HG03045 (cell line): ENCODE measurements around the gene ARHGAP45.
"Not testable (repeated sequence)": the region's sequence is repeated elsewhere in the genome, so short reads cannot be mapped to it uniquely, and the experiment has no call there.

Source experiments
- ATAC-seq: cut with Tn5 transposase; IDR thresholded peaks from one replicate; pipeline ENCODE4 v1.9.1; 2021; ENCODE audit warnings: mild to moderate bottlenecking, moderate library complexity; ENCODE audit not compliant: unreplicated experiment

The ARHGAP45 gene

DNA sequence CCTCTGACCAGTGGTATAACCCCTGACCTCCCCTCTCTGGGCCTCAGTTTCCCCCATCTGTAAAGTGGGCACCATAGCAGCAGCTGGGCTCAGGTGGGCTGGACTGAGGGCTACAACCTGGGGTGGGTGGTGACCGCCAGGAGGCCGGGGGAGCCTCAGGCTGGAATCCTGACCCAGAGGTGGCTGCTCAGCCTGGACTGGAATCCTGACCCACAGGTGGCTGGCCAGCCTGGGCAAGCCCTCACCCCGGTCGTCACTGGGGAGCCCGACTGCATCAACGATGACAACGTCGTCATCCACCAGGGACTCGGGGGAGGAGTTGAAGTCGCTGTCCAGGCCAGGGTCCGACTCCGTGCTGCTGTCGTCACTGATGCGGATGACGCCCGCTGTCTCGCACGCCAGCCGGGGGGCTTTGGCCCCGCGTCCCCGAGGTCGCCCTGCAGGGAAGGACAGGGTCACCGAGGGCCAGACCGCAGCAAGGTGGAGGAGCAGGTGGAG lies 47.1 kb downstream of the ARHGAP45 start:
- no peak for ATAC-seq

DNA sequence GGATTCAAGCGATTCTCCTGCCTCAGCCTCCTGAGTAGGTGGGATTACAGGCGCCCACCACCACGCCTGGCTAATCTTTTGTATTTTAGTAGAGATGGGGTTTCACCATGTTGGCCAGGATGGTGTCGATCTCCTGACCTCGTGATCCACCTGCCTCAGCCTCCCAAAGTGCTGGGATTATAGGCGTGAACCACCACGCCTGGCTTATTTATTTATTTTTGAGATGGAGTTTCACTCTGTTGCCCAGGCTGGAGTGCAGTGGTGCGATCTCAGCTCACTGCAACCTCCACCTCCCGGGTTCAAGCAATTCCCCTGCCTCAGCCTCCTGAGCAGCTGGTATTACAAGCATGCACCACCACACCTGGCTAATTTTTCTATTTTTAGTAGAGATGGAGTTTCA lies 47.8 kb downstream of the ARHGAP45 start:
- ATAC-seq = not testable (repeated sequence)

DNA sequence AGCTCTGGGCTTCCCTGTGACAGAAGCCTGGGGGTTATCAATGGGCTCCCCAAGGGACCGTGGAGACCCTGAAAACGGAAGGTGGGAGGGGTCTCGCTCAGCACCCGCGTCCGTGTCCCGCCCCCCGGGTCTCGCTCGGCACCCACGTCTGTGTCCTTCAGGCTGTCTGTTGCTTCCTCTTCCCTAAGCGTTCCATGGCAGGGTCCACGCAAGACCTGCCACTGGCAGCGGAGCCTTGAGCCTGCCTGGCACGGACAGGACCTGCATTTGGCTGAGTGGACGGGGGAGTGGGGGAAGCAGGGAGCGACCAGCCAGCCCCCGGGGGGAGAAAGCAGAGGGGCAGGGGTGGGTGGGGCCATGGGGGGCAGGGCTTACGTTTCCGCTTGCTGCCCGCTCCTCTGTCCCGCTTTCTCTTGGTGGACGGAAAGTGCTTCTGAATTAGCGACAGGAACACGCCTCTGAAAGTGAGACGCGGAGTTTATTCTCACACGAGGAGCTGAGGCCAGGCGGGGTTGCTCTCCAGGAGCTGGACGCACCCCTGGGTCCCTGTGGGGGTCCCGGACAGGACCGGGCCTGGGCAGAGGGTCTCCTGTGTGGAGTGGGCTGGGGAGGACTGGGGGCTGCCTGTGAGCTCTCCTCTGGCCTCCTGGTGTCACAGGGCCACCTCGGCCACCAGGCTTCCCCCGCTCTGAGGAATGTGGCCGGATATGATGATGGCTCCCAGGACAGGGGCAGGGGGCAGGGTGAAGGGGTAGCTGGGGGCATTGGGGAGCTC lies 48.9 kb downstream of the ARHGAP45 start:
- ATAC-seq = no peak

DNA sequence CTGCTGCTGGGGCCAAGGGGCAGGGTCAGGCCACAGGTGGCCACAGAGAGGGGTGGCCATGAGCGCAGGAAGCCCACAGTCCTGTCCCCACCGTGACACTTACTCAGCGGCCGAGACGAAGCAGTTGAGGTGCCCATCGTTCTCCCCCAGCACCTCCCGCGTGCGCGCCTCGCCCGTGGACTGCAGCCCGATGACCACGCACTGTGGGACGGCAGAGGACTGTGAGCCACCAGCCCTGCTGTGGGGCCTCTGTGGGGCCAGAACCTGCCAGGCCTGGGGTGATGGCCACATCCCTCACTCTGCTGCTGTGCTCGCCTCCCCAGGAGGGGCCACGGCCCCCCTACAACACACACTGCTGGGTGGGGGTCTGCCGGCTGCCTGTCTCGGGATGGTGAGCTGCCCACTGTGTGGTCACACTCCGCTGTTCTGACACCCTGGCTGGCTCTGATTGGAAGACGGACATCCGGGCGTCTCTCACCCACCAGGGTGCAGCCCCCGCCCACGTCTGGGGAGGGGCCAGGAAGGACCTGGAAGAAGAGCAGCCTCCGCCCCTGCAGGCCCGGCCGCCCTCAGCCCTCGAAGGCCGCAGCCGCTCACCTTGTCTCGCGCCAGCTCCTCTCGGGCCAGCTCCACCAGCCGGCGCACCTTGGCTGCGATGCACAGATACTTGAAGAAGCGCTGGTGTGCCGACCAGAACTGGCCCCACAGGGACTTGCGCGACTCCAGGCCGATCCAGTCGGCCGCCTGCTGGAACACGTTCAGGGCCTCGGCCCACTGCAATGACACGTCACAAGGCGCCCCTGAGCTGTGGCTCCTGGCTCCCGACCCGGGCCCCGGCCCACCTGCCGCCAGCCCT lies 50.0 kb downstream of the ARHGAP45 start:
- ATAC-seq = no peak

DNA sequence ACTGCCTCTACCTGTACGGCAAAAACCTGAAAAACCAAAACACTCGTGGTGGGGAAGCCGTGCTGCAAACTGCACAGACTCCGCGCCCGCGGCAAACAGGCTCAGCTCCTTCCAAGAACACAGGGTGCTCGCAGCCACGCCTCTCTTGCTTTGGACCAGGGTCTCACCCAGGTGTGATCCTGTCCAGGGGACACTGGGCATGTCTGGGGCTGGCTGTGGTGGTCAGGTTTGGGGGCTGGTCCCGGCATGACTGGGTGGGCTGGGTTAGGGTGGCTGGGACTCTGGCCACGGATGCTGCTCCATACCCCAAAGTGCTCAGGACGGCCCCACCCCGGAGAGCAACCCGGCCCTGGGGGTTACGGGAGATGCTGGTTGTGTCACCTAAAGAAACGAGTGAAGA lies 50.7 kb downstream of the ARHGAP45 start:
- ATAC-seq = no peak

DNA sequence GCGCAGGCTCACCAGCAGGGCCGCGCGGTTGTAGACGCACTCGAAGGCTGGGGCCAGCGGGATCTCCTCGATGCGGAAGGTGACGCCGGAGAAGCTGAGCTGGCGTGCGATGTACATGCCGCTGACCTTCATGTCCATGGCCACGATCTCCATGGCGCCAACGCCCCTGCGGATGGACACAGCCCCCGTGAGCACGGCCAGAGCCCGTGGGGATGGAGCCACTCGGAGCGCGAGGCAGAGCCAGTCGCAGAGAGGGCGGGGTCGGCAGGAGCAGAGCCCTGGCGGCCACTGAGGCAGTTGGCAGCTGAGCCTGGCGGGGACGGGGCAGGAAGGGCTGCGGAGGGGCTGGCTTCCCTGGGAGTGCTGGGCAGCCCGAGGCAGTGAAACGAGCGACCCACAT lies 52.0 kb downstream of the ARHGAP45 start:
- no peak for ATAC-seq

DNA sequence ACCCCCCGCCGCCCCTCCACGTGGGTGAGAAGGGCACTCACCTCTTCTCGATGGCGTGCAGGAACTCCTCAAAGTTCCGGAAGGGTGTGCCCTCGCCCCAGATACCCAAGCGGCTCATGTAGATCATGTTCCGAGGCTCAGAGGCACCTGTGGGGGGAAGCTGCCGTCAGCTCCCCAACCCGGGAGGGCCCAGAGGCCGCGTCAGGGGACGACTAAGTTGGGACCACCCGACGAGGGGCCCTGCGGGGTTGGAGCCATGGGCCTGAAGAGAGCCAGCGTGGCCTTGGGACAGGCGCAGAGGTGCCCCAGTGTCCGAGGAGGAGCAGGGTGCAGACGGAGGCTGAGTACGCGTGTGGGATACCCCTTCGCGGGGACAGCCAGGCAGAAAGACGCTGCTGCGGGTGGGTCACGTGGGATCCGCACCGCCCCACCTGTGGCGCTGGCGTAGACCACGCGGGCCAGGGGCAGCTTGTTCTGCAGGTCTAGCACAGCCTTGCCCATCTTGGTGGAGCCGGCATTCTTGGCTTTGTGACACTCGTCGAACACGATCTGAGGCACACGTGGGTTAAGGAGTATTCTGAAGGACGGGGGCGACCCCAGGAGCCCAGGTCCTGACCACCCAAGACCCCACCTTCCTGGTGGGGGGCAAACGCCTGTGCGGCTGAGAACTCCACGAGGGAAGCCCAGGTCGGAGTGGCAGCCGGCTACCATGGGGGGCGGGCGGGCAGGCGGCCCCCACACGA lies 52.7 kb downstream of the ARHGAP45 start:
- ATAC-seq = no peak

DNA sequence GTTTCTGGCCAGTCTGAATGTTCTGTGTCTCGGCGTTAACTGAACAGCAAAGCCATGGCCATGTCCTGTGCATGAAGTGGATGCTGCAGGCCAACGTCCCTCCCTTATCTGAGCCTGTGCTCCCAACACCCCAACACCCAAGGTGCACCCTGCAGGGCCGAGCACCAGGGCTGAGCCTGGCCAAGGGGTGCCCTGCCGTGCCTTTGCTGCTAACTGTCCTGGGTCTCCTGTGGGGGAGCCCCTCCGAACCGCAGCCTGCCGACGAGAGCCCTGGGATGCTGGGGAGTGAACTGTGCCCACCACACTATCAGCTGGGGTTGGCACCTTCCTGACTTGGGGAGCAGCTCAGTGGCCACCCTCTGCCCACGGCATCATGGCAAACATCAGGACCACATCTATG lies 54.4 kb downstream of the ARHGAP45 start:
- no peak for ATAC-seq

DNA sequence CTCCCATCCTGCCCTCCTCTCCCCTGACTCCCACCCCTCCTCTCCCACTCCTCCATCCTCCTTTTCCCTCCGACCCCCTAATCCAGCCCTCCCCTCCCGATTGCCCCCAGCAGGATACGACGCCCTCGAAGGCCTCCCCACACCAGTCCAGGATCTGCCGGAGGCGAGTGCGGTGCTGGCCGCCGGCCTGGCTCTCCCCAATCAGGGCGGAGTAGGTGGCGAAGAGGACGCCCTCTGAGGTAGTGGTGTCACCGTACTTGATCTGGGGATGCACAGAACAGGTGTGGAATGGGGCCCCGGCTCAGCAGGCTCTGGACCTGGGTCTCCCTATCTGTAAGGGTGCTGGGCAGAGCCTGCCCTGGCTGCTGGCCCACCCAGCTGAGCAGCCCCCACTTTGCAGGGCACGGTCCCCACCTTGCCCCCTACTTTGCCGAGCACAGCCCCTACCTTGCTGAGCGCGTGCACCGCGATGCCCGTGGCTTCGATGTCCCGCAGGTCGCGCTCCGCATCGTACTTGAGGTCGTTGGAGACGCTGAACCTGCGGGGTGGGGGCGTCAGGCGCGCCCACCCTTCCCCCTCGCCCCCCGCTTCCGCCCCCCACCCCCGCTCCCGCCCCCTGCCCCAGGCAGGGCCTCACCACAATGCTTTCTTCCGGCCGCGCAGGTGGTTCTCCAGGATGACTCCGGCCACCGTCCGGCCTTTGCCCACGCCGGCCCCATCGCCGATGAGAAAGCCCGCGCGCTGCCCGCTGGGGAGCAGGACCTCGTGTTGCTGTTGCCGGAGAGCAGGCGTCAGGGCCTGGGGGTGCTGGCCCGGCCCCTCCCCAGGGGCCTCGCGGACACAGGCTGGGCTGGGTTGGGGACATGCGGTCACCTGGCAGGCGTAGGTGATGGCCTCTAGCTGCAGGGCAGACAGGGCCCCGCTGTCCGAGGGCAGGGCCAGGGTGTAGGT lies 55.3 kb downstream of the ARHGAP45 start:
- ATAC-seq = no peak

DNA sequence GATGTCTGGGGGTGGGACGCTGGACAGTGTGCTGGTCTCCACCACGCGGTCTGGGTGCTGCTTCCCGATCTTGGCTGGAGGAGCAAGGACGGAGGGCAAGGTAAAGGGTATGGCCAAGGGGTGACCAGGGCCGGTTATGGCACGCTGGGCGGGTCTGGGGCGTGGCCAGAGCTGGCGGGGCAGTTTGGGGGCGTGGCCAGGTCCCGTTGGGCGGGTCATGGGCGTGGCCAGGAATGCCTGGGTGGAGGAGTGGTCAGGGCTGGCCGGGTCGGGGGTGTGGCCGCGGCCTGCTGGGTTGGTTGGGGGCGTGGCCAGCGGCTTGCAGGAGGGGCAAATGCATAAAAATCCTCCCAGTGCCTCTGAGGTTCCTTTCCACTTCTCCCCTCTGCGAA lies 56.0 kb downstream of the ARHGAP45 start:
- ATAC-seq = no peak

DNA sequence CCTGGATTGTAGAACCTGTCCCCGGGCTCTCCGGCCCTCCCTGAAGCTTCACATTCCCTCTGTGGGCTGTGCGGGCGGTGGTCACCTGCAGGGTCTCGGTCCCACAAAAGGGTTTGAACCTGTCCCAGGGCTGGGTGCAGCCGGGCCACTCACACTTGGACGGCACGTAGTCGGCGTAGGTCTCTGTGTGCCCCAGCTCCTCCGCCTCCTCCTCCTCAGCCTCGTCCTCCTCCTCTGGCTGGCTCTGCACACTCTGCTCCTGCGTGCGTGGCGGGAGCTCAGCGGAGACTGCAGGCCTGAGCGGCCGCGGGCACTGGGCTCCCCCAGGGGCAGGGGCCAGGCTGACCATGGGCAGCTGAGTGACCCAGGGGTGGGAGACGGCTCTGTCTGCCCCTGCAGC lies 56.4 kb downstream of the ARHGAP45 start:
- no peak for ATAC-seq

DNA sequence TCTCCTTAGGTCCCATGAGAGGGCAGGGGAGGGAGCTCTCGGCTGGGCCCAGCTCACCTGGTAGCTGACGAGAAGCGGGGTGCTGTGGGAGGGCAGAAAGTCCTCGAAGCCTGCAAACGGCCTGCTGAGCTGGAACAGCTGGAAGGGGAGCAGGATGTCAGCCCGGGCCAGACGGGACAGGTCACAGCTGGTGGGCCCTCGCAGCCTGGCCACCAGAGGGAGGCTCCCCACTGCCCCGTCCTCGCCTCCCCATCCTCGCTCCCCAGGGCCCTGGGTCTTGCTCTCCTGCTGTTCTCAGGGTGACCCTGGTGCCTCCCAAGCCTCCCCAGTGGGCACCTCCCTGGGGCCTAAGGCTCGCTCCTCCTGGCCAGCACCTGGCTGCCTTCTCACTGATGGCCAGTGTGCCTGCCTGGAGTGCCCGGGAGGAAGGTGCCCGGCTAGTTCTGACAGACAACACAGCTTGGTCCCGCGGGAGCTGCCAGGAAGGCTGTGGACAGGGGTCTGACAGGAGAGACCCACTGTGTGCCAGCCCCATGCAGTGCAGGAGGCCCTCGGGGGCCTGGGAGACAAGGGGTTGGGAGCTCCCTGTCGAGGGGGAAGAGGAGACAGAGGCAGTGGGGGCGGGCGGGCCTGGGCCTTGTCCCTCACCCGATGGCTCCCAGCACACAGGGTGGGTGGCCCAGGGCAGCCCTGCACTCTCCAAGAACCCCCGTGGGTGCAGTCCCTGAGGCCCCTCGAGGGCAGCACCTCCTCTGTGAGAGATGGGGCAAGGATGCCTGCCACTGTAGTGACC lies 57.1 kb downstream of the ARHGAP45 start:
- no peak for ATAC-seq

DNA sequence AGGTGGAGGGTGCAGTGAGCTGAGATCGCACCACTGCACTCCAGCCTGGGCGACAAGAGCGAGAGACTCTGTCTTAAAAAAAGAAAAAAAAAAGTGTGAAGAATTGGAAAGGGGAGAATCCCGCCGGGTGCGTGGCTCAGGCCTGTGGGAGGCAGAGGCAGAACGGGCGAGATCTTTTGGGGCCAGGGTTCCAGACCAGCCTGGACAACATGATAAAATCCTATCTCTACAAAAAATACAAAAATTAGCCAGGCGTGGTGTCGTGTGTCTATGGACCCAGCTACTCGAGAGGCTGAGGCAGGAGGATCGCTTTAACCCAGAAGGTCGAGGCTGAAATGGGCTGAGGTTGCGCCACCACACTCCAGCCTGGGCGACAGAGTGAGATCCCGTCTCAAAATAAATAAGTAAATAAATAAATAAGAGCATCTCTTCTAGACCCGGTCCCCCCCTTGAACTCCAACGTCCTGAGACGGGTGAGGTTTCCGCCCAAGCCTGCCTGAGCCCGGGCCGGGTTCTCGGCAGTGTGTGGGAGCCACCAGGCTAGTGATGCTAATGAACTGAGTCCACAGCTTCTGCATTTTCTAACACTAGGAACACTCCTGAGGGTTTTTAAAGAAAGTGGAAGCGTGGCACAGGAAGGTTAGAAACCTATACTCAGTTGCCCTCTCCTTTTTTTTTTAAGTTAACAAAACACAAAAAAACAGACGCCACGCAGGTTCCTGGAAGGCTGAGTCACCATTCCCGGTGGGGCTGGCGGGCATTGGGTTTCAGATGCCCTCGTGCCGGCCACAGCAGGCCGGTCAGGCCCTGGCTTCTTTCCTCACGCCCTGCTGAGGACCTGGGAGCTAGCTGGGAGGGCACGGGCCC lies 58.9 kb downstream of the ARHGAP45 start:
- no peak for ATAC-seq

DNA sequence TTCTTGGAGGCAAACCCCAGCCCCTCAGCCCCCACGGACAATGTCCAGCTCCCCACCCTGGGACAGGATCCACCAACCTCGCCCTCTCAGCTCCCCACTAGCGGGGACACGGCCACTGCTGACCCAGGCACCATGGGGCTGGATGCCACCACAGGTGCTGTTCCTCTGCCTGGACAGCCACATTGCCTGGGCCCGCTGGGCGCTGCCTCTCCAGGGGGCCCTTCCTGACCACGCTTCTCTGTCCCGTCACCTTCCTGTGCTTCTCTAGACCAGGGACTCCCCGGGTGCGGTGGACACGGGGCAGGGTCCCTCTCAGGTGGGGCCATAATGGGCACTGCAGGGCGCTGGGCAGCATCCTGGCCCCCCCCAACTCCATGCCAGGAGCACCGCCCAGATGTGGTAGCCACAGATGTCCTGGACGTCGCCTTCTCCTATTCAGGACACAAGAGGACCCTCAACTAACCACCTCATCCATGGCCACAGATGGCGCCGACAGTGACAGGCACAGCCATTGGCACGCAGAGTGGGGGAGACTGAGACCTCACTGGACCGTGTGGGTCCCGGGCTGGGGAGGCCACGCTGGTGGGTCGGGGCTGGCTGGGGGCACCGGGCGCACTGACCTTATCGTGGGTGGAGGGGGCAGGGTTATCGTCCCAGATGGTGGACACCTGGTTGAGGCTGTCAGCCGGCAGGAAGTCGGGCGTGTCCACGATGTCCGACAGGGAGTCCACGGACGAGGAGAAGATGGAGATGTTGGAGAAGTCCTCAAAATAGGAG lies 60.2 kb downstream of the ARHGAP45 start:
- ATAC-seq = no peak

DNA sequence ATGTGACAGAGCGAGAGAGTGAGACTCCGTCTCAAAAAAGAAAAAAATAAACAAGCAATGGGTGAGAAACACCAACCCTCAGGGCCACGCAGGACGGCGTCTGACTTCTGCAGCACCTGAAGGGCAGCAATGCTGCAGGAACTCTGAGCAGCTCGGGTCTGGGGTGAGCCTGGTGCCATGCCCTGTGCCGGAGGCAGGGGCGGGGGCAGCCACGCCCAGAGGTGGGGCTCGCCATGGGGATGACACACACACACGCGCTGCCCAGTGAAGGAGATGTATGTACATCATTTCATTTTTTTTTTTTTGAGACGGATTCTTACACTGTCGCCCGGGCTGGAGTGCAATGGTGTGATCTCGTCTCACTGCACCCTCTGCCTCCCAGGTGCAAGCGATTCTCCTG lies 61.1 kb downstream of the ARHGAP45 start:
- ATAC-seq = no peak

DNA sequence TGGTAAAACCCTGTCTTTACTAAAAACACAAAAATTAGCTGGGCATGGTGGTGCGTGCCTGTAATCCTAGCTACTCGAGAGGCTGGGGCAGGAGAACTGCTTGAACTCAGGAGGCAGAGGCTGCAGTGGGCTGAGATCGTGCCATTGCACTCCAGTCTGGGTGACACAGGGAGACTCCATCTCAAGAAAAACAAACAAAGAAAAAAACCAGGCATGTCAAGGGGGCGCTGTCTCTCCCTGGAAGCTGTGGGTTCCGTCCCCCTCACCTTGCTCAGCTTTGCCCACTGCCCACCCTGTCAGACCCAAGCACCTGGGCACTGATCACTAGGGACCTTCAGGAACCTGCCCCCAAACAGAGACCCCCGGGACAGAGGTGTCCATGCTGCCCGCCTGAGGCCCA lies 62.1 kb downstream of the ARHGAP45 start:
- not testable (repeated sequence) for ATAC-seq

DNA sequence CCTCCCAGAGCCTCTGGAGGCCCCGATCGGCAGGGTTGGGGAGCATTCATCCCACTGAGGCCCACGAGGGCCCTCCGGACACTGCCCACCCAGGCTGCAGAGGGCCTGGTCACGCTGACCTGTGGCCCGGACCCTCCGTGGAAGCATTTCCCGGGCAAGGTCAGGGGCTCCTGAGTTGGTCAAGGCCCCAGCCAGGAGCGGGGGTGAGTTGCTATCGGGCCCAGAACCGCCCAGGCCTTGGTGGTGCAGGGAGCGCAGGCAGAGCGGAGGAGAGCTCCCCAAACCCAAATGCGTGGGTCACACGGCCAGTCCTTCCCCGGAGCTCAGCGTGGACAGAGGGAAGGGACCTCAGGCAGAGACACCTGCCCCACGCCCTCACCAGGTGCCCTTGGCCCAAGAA lies 62.6 kb downstream of the ARHGAP45 start:
- ATAC-seq = no peak
